ENCODE measurements around the gene BABAM2.

GRCh38 chr2:28181801-28182200, 291.3 kb downstream of the BABAM2 start:
- TF ChIP-seq POLR2A (IDR thresholded peaks at IDR 0.05): no peak
- TF ChIP-seq, protein P1, sequence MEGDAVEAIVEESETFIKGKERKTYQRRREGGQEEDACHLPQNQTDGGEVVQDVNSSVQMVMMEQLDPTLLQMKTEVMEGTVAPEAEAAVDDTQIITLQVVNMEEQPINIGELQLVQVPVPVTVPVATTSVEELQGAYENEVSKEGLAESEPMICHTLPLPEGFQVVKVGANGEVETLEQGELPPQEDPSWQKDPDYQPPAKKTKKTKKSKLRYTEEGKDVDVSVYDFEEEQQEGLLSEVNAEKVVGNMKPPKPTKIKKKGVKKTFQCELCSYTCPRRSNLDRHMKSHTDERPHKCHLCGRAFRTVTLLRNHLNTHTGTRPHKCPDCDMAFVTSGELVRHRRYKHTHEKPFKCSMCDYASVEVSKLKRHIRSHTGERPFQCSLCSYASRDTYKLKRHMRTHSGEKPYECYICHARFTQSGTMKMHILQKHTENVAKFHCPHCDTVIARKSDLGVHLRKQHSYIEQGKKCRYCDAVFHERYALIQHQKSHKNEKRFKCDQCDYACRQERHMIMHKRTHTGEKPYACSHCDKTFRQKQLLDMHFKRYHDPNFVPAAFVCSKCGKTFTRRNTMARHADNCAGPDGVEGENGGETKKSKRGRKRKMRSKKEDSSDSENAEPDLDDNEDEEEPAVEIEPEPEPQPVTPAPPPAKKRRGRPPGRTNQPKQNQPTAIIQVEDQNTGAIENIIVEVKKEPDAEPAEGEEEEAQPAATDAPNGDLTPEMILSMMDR (IDR thresholded peaks at IDR 0.05 in 4 of 5, conservative IDR thresholded peaks at IDR 0.05 in 1 of 5): no peak

Data from gastrocnemius medialis (tissue), 4 donors.